HG03342 (cell line): ENCODE measurements around the gene MAB21L4.

Experiments used
- ATAC-seq: cut with Tn5 transposase; IDR thresholded peaks from one replicate; pipeline ENCODE4 v1.9.1; 2021; ENCODE audit warnings: mild to moderate bottlenecking, moderate library complexity; ENCODE audit not compliant: unreplicated experiment

The MAB21L4 gene

GRCh38 chr2:240869109-240869955 is 26.6 kb downstream of the MAB21L4 start:
- ATAC-seq, result no peak

- ATAC-seq, result no peak
These were observed 27.5 kb downstream of the MAB21L4 start, which contains the start of gene AGXT for GRCh38 chr2:240868286-240869108. TSS of gene AGXT (plus strand) at chr2:240868824. CDS start at chr2:240868866, 42 bp downstream.

- no peak for ATAC-seq
These were observed 30.6 kb downstream of the MAB21L4 start for GRCh38 chr2:240865391-240865790.

GRCh38 chr2:240864475-240864874 is 31.5 kb downstream of the MAB21L4 start:
- ATAC-seq, result no peak

GRCh38 chr2:240861547-240861946 is 34.4 kb downstream of the MAB21L4 start:
- ATAC-seq, result no peak

GRCh38 chr2:240858871-240859270 is 37.1 kb downstream of the MAB21L4 start:
- ATAC-seq, result no peak

- no peak for ATAC-seq
These were observed 37.6 kb downstream of the MAB21L4 start for GRCh38 chr2:240858321-240858720.

GRCh38 chr2:240857039-240858008 is 38.6 kb downstream of the MAB21L4 start:
- no peak for ATAC-seq

- ATAC-seq, result no peak
These were observed 39.6 kb downstream of the MAB21L4 start for GRCh38 chr2:240856151-240856980.

- ATAC-seq, result no peak
These were observed 40.3 kb downstream of the MAB21L4 start for GRCh38 chr2:240855670-240856069.

- ATAC-seq, result no peak
These were observed 43.2 kb downstream of the MAB21L4 start for GRCh38 chr2:240852671-240853314.

GRCh38 chr2:240851078-240851991 is 44.6 kb downstream of the MAB21L4 start:
- peak; percentile 59 for ATAC-seq

- no peak for ATAC-seq
These were observed 45.2 kb downstream of the MAB21L4 start for GRCh38 chr2:240850756-240851077.

GRCh38 chr2:240850026-240850425 is 45.9 kb downstream of the MAB21L4 start:
- ATAC-seq, result no peak

GRCh38 chr2:240848900-240849680 is 46.9 kb downstream of the MAB21L4 start:
- ATAC-seq, result no peak

- ATAC-seq, result no peak
These were observed 48.1 kb downstream of the MAB21L4 start for GRCh38 chr2:240847817-240848216.

- no peak for ATAC-seq
These were observed 48.9 kb downstream of the MAB21L4 start for GRCh38 chr2:240846873-240847595.
